Melanocyte of skin (primary cell): ENCODE results near the gene C2orf69. TPM values are rescaled to one million over a fixed set of nuclear protein-coding genes. Genes with fewer than 3 reads are reported as not detected.

Source experiments
- small RNA-seq, 2 donors: library from RNA; depleted of rRNA; stranded (forward); fragments of <200 nt; gene quantifications; one replicate each; pipeline ENCODE3, GENCODE V24; 2012
- total RNA-seq, 2 donors: library from RNA; depleted of rRNA; stranded (reverse); fragments of >200 nt; gene quantifications; 2 replicates each; pipeline ENCODE4 v1.2.3, GENCODE V29; 2012

The C2orf69 gene, protein sequence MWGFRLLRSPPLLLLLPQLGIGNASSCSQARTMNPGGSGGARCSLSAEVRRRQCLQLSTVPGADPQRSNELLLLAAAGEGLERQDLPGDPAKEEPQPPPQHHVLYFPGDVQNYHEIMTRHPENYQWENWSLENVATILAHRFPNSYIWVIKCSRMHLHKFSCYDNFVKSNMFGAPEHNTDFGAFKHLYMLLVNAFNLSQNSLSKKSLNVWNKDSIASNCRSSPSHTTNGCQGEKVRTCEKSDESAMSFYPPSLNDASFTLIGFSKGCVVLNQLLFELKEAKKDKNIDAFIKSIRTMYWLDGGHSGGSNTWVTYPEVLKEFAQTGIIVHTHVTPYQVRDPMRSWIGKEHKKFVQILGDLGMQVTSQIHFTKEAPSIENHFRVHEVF
- 10 to 100 TPM; 16.7 to 22.0 TPM for total RNA-seq

DNA sequence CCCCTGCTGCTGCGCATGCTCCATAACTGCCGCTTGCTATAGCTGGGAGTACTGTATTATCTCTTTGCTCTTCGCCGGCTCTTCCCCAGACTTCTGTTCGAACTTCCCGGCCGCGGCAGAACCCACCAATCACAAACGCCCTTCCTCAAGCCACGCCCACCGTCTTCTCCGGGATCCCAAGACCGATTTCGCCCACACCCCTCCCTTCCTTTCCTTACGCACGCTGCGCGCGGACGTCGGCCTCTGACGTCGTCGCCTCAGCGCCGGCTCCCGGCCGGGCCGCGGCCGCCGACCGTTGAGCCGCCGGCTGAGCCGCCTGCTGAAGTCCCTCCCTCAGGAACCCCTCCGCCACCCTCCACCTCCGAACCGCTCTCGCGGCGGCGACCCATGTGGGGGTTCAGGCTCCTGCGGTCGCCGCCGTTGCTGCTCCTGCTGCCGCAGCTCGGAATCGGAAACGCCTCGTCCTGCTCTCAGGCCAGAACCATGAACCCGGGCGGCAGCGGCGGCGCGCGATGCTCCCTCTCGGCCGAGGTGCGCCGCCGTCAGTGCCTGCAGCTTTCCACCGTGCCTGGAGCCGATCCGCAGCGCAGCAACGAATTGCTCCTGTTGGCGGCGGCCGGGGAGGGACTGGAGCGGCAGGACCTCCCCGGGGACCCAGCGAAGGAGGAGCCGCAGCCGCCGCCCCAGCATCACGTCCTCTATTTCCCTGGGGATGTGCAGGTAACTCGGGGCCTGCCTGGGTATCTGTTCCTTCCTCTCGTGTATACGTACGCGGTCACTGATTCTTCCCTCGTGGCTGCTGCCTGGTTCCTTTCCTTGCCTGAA is at the start of gene C2orf69:
C2orf69 (plus strand) TSS at position 242 of the 825 bp plus-strand sequence; CDS start at position 388, 146 bp downstream.

DNA sequence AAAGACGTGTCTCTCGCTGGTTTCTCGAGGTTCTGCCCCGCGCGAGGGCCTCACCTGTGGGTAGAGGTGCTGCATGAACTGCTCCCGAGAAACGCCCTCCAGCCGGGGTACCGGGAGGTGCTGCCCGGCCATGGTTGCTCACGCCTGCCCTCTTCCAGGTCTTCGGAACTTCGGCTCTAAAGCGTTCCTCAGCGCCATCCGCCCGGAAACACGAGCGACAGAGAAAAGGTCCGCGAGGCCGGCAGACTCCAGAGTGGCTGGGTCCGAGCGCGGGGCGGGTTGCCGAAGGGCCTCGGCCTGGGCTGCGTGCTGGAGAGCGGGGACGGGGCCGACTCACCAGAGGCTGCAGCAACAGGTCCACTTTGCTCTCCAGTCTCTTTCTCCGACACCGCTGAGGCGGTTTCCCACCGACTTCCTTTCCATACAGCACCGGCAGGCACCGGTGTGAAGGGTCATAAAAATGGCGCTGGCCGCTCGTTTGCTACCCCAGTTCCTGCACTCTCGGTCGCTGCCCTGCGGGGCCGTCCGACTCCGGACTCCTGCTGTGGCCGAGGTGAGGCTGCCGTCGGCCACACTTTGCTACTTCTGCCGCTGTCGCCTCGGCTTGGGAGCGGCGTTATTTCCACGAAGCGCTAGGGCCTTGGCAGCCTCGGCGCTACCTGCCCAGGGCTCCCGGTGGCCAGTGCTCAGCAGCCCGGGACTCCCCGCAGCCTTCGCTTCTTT is 44.4 kb downstream of the C2orf69 start, which contains the start of the genes MAIP1 and TYW5:
MAIP1 (plus strand) TSS at position 244 of the 723 bp plus-strand sequence; CDS start at position 461, 217 bp downstream.
TYW5 (minus strand) TSS at position 153 of the 723 bp plus-strand sequence; CDS start at position 132, 21 bp downstream.

Small RNA genes lying within 50 kb of the gene (small RNA-seq; reads per million reads assigned to genes)
- gene AC108032.1 (0 reads per million in 2 donors), gene RN7SL717P (0 reads per million in 2 donors)

Other genes starting within 250 kb of the C2orf69 start
- 1 to 10 TPM; 2.8 to 3.0 TPM for gene FTCDNL1, start 60.1 kb upstream of the C2orf69 start, total RNA-seq
- 1 to 10 TPM; 9.0 to 10.0 TPM for gene TYW5, start 44.2 kb downstream of the C2orf69 start, total RNA-seq
- gene MAIP1, start 44.3 kb downstream of the C2orf69 start, total RNA-seq: 10 to 100 TPM; 22.4 to 54.6 TPM